NCI-H1048 (cell line): ENCODE results near the gene AGMO.
"Not testable (repeated sequence)": the region's sequence is repeated elsewhere in the genome, so short reads cannot be mapped to it uniquely, and the experiment has no call there.

Experiments
- DNase-seq: peaks from one replicate; lab custom pipeline; 2025; lab: John Stamatoyannopoulos, UW

Gene AGMO

DNA sequence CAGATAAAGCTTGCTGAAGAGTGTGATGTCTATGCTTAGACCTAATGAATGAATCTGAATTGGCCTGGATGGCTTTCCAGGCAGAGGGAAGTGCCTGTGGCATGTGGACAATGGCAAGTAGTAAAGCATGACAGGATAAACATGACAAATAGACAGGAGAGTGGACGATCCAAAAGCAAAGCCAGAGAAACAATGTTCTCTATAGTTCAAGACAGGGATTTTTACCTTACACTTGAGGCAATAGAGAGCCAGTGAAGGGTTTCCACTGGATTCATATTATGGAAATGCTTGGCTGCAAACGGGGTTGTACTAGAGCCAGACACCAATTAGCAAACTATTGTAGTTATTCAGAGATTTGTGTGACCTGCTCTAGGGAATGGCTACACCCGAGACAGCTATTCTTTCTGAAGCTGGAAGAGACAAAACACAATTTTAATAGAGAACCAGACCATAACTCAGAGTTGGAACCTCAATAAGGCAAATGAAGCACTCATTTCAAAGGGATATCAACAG lies 2.3 kb downstream of the AGMO start:
- DNase-seq, result no peak

DNA sequence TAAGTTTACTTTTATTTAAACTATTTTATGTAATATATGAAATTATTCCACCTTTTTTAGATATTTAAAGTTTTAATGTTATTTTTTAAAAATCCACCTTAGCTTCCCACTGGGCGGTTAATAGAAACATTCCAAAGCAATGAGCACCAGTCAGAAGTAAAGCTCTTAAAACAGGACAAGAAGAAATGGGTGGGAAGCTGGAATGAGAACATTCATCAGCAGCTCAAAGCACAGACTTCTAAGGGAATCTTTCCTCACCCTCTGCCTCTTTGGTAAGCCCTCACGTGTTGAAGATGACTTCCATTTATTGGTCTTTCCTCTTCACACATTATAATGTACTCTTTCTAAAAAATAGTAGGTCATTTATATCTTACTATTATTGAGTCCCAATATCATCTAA lies 3.1 kb downstream of the AGMO start:
- DNase-seq, result no peak

GRCh38 chr7:15557686-15558085 lies 4.1 kb downstream of the AGMO start:
- no peak for DNase-seq

GRCh38 chr7:15557186-15557585 lies 4.6 kb downstream of the AGMO start:
- DNase-seq, result no peak

GRCh38 chr7:15556339-15557105 lies 5.3 kb downstream of the AGMO start:
- no peak for DNase-seq

DNA sequence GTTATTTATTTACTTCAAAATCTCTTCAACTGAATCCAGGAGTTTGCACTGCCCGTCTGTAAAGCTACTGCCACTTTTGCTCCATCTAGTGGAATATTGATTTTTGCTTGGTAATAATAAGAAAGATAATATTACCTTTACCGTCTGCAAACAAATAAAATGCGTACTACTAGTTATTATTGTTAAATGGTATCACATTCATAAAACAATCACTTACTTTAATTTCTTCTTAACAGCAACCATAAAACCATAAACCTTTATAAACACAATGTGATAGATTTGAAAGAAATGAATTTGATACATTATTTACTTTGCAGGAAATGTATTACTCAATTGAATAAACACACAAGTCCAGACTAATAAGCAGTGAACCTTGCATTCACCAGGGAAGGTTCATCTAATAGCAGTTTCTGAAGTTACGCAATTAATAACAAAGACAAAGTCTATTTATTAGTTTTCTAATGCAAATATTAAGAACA lies 6.4 kb downstream of the AGMO start:
- no peak for DNase-seq

DNA sequence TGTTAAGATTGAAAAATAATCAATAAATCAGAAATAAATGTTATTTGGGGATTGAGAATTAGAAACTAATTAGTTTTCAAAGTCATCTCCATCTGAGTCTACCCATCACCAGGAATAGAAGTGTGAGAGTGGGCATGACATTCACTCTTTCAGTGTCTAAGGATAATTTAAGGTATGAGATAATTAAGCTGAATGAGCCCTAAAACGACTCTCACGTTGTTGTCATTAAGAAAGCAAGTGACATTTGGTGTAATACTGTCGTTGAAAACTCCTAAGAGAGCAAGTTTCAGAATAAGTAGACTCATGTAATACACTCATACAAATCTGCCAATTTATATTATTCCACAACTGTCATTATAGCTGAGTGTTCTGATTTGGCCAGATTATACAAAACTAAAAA lies 7.1 kb downstream of the AGMO start:
- DNase-seq, result no peak

DNA sequence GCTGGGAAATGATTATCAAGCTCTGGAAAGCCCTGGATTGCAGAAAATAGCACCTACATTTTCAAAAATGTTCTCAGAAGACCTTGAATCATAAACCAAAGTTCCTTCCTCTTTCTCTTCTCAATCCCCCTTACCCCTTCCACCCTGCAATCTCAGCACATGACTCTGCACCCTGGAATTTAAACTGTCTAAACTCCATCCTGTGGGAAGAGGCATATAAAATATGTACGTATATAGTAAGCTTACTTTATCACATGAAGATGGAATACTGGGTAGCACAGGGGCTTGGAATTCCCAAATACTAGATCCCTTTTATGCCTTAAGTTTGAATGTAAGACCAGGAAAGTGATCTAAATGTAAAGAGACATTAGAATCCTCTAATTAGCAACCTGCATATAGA lies 7.7 kb downstream of the AGMO start:
- DNase-seq, result no peak

DNA sequence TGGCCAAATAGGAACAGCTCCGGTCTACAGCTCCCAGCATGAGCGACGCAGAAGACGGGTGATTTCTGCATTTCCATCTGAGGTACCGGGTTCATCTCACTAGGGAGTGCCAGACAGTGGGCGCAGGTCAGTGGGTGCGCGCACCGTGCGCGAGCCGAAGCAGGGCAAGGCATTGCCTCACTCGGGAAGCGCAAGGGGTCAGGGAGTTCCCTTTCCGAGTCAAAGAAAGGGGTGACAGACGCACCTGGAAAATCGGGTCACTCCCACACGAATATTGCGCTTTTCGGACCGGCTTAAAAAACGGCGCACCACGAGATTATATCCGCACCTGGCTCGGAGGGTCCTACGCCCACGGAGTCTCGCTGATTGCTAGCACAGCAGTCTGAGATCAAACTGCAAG lies 14.5 kb downstream of the AGMO start:
- not testable (repeated sequence) for DNase-seq

GRCh38 chr7:15546272-15546792 lies 15.5 kb downstream of the AGMO start:
- no peak for DNase-seq

DNA sequence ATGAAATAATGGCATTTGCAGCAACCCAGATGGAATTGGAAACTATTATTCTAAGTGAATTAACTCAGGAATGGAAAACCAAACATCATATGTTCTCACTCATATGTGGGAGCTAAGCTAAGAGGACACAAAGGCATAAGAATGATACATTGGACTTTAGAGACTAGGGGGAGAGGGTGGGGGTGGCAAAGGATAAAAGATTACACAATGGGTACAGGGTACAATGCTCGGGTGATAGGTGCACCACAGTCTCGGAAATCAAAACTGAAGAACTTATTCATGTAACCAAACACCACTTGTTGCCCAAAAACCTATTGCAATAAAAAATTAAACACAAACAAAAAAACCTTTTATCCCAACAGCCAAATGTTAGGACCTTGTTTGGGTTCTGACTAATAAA lies 17.8 kb downstream of the AGMO start:
- no peak for DNase-seq

GRCh38 chr7:15543256-15543655 lies 18.6 kb downstream of the AGMO start:
- no peak for DNase-seq

DNA sequence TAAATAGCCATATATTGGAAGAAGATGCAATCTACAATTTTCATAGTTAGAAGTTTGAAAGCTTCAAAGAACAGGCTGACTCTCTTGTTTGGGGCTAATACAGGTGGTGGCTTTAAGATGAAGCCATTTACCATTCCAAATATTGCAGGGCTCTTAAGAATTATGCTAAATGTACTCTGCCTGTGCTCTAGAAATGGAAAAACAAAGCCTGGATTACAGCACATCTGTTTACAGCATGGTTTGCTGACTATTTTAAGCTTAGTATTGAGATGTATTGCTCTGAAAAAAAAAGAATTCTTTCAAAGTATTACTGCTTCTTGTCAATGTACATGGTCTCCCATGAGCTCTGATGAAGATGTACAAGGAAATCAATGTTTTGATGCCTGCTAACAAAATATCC lies 34.2 kb downstream of the AGMO start:
- DNase-seq, result no peak

DNA sequence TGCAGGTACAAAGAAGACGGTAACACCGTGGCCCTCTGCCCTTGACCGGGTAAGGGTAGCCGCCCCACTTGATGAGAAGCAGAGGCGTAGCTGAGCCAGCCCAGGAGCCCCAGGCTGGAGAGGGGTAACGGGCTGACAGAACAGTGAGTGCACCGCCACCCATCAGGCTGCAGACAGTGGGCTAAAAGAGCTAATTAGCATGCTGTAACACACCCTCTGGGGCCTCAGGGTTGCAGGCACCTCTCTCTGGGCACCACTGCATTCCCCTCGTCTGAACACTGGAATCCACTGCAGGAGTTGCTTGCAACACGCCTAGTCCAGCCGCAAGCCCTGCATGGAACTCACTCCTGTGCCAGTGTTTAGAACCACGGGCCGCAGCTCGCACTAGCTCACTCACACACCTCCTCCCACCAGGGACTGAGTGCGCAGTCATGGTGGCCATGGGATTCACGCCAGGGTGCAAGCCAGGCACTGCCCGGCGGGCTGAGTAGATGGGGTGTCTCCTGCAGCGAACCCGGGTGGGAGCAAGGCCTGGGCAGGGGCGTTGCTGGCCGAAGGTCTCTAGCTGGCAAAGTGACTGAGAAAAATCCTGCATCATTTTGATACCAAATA lies 36.1 kb downstream of the AGMO start:
- no peak for DNase-seq

GRCh38 chr7:15524077-15524476 lies 37.7 kb downstream of the AGMO start:
- no peak for DNase-seq

GRCh38 chr7:15517865-15518264 lies 44.0 kb downstream of the AGMO start:
- DNase-seq, result not testable (repeated sequence)

- no peak for DNase-seq
Observed at GRCh38 chr7:15515252-15515651, 46.6 kb downstream of the AGMO start.

- no peak for DNase-seq
Observed at GRCh38 chr7:15508258-15508657, 53.6 kb downstream of the AGMO start.

DNA sequence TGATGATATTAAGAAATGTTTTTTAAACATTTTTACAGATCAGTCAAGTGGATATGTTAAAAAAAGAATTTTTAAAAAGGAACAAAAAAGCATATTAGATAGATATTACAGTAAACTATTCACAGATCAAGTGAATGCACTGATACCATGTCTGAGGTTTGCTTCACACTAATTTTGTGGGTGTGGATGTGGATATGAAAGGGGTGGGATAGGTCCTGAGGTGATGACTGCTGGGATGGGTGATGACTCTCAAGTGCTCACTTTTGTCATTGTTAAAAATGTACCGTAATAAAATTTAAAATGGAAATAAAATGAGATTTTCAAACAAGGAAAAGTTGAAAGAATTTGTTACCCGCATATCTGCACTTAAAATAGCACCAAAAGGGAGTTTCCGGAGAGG lies 54.1 kb downstream of the AGMO start:
- no peak for DNase-seq

GRCh38 chr7:15507171-15507570 lies 54.6 kb downstream of the AGMO start:
- no peak for DNase-seq

DNA sequence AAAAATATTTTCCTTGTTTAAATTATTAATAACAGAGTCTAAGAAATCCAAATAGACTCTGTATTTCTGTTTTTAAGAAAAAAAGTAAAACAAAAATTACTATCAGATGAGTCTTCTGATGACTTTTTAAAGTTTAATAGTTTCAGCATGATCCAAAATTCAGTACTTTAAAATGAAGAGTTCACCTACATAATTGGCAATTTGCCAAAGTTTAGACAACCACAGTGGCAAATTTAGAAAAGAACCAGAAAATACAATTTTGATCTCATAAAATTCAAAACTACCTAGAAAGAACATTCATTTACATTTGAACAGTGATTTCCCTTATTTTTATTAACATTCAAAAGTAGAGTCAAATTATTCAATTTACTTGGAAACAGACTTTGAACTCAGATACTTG lies 56.1 kb downstream of the AGMO start:
- no peak for DNase-seq

GRCh38 chr7:15504351-15504750 lies 57.5 kb downstream of the AGMO start:
- DNase-seq, result no peak

- DNase-seq, result no peak
Observed at GRCh38 chr7:15503603-15504290, 58.1 kb downstream of the AGMO start.
